Epithelial cell of prostate (primary cell): ENCODE results near the gene CPEB4.

Experiments
- DNase-seq: peaks from one replicate; pipeline ENCODE4 v3.0.0-alpha.2; 2011; ENCODE audit warnings: low read depth, low spot score
- H3K27ac ChIP-seq: fragments of 450-650 bp; 2 replicates; pipeline ENCODE4 v1.5.1; 2017; ENCODE audit warnings: mild to moderate bottlenecking

CPEB4 gene

DNA sequence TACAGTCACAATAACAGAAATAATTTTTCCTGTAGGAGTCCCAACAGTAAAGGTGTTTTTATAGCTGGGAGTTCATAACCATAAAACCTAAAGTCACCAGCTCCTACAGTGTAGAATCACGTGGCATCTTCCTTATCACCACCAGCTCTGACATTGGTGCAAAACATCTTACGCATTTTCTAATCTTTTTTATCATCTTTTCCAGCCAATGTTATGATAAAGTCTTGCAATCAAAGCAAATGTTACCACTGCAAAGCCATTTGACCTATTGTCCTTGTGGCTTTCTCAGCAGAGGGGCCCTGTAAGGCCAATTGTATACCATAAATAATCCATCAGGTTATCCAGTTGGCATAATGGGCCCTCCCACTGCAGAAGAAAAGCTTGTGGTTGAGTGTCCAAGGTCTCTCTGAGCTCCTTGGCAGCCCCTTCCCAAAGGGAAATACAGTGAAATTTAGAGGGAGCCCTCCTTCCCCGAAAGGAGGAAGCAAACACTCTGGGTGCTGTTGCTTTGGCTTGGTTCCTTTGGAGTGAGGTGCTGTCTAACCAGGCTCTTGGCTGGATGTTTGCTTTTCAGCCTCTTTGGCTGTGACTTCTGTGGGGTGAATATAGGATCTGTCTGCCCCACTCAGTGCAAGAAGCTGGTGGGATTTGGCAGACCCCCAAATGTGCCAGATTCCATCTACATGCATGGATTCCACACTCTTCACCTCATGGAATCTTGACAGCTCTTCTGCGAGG, 29.3 kb upstream of the CPEB4 start:
- no peak for DNase-seq
- H3K27ac ChIP-seq, result peak overlapping the region; percentile 19

DNA sequence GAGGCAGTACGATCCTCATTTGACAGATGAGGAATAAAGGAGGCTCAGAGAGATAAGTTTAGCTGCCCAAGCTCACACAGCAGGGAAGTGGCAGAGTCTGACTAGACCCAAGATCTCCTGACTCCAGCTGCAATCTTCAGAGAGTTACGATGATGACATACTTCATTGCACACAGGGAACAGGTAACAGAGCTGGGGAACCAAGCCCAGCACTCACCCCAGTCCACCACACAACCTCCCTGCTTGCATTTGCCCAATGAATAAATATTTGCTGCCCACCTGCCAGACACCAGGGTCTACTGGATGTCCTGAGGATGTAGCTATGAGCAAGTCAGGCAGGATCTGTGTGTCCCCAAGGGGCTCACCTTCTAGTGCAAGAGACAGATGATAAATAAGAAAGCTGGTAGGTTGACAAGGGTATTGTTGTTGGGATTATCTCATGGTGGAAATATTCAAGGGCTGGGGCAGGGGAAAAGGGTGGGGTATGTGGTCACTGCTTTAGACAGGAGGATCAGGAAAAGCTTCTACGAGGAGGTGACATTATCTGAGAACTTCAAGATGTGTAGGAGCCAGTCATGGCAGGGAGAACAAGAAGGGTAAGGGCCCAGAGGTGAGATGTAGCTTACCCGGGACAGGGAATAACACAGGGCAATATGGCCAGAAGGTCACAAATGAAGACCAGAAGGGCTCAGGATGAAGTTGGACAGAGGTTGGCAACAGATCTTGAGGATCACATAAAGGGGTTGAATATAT, 28.6 kb upstream of the CPEB4 start:
- peak overlapping the region; percentile 19 for H3K27ac ChIP-seq
- no peak for DNase-seq

DNA sequence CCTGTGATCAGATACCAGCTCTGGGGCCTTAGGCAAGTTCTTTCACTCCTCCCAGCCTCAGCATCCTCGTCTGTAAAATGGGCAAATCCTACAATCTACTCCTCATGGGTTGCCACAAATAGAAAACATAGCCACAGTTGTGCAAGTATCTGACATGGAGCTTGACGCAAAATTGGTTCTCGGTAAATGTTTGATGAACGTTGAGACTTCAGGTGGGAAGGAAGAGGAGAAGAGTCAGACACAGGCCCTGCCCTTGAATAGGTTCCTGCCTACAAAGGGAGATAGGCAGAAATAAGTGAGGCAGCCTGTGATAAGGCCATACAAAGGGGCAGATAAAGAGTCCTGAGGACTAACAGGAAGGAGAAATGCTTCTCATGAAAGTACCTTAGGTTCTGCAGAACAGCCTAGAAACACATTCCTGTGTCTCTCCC, 26.1 kb upstream of the CPEB4 start:
- DNase-seq, result no peak
- H3K27ac ChIP-seq, result no peak overlapping the region

DNA sequence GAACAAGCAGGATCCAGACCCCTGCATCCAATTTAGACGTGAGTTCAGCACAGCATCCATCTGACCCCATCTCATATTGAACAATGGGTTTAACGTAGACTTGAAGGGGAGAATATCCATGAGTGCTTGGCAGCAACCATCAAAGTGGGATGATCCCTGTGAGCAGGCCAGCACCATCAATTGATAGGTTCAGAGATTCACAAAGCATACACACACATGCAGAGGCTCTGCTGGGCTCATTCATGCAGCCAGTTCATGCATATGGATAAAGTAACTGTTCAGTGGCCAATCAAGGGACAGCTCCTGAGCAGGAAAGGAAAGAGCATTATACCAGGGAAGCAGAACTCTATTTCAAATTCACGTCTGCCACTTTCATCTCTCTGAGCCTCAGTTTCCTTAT, 24.8 kb upstream of the CPEB4 start:
- DNase-seq, result no peak
- H3K27ac ChIP-seq, result no peak overlapping the region

DNA sequence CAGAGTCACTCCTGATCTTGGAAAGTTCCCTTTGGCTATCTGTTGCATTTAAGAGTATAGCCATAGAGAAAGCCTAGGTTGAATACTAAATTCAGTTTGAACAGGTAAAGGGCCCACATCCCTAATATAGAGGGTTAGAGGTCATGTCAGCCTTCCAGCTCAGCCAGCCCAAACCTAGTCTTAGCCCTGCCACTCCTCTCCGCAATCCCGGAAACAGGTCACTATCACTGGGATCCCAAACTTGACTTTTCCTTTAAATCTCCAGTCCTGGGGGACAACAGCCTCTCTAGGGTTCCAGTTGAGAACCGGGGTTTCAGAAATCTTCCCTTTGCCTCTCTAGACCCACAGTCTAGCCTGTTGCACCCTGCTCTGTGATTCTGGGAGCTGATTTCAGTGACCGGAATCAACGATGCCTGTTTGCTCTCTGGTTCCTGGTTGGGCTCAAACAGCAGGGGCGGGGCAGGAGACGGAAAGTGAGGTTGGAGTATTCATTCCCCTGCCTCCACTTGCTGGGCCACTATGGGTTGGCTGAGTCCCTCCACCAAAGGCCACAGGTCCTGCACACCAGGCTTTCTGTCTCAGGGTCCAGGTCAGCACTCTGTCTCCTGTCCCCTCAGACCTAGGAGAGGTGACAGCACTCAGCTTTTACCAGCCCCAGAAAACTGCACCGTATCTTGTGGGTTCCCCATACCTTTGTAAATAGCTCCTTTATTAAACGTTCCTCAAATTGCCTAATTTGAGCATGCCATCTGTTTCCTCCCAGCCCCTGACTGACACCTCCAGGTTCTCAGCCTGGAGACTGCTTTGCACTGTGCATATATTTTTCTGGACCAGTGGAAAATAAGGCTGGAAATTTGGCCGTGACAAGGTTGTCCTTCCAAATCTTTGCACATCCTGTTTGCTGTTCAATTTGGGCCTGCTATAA, 23.8 kb upstream of the CPEB4 start:
- DNase-seq, result no peak
- H3K27ac ChIP-seq, result no peak overlapping the region

DNA sequence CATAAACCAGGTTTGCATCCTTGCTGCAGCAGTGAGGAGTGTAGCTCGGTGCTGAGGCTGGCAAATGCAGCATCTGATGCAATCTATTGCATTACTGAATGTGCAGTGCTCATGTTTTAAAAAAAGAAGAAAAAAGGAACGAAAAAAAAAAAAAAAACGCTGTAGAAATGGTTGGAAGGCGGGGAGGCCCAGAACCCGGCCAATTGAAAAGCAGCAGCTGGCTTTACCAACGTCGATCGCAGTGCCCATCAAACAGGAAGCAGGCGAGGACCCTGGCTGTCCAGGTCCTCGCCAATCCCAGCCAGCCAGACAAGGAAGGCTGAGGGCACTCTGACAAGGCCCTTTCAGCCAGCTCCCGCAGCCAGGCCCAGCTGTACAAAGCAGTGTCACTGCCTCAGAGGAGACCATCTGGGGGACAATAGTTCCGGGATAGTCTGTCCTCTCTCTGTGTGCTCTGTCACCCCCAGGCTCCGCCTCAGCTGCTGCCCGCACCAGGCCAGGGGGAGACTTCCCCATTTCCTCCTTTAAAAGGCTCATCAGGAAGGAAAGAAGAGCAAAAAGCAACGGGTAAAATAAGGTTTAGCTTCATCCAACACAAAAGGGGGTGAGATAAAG, 21.8 kb upstream of the CPEB4 start:
- no peak overlapping the region for H3K27ac ChIP-seq
- DNase-seq, result no peak

DNA sequence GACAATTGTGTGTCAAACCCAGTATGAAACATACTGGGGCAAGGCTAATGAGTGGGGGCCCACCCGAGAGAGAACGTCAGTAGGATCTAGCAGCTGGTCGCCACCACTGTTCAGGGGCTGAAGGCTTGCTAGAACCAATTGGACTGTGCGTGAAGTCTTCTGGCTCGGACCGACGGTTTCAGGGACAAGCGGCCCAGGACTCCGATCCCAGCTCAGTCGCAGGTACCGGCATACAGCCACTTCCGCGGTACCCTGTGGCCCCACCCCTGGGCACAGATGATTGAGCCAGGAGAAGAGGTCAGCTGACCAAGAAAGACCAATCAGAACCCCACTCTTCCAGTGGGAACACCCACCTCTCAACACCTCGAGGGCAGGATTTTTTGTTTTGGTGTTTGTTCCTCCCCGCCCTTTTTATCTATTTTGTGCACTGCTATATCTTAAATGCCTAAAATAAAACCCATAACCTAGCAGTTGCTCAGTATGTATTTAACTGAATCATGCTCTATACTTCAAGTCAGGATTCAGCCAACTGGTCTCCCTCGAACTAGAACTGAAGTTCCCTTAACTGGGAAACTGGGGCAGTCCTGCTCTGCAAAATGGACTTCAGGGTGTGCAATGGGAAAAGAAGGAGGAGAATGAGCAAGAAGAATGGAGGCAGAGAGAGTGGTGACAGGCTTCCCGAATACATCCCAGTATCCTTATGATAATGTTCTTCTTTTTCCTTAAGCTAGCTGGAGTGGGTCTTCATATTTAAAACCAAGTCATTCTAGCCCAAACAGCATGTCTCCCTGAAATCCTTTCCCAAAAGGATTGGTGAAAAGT, 21.1 kb upstream of the CPEB4 start:
- H3K27ac ChIP-seq, result no peak overlapping the region
- no peak for DNase-seq

DNA sequence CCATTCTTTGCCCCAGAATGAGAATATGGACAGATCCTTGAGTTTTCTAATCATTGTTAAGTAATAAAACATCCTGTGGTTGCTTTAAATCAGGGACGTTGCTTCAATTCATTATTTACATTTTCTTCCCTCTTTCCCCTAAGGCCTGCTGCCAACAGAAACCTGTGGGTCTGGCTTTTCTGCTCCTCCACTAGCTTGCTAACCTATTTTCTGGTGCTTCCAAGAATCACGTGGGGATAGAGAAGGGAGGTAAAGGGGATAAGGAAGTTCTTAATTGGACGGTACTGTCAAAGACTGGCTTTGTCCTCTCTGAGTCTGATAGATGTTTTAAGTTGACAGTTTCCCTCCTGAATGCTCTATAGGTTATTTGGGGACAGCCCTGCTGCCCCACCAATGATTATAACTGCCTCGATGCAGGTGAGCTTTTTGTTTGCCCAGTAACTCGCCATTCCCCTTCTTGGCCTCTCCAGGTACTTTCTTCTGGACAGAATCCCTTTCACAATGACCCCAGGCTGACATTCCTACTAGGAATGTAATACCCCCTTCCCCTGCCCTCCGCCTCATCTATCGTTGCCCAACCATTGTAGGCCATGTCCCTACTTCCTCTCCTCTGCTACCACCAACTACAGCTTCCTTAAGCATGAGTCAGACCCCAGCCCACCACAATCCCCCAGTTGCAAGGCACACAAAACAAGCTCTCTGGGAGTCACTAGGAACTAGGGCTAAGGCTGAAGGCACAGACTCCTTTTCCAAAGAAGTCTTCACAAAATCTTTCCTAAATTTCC, 19.9 kb upstream of the CPEB4 start:
- peak overlapping the region; percentile 1 for H3K27ac ChIP-seq
- DNase-seq, result no peak

DNA sequence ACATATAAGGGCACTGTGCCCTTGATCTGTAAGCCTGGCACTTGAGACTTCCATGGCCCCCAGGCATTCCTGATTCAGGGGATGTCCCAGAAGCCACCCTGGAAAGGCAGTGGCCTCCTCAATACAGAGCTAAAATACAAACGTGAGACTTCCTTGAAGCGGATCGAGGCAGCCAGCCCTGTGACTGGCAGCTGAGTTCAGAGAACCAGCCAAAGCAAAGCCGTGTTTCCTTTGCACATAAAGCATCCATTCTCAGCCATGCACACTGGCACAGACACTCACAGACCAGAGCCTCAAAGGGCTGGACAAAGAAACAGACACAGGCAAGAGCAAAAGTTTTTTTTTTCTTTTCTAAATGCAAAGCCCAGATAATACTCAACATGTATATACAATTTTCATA, 18.8 kb upstream of the CPEB4 start:
- no peak overlapping the region for H3K27ac ChIP-seq
- no peak for DNase-seq

DNA sequence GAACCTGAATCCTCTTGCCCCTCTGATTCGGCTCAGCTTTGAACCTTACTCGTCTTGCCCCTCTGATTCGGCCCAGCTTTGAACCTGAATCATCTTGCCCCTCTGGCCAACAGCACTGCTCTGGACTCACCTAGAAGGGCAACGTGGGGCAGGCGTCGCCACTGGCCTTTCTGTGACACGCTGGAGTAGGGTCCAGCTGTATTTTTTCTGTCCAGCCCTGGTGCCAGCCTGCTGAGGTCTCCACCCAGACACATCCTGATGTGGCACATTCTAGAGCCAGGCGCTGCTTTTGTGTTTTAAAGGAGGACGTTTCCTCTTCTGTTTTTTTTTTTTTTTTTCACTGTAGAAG, 15.2 kb upstream of the CPEB4 start:
- H3K27ac ChIP-seq, result no peak overlapping the region
- no peak for DNase-seq

DNA sequence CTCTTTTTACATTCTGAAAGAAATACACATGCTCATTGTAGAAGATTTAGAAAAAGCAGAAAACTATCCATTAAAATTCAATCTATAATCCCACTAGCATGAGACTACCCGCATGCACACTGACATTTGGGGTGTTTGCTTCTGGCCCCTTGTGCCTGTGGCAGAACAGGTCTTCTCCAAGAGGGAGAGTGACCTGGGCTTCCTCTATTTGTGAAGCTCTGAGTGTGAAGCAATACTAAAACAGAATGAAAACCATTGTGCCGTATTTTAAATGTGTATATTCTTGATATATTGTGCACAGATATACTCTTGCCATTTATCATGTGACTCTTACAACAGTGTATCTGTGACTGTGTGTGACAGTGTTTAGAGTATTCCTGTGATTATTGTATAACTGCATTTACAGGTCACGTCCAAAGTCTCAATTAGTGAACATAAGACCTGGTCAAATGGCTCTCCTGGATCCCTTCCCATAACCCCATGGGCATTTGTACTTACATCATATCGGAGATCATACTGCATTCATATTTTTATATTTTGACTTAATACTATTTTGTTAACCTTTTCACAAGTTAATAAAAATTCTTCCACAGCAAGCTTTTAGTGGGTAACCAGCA, 14.7 kb upstream of the CPEB4 start:
- no peak for DNase-seq

DNA sequence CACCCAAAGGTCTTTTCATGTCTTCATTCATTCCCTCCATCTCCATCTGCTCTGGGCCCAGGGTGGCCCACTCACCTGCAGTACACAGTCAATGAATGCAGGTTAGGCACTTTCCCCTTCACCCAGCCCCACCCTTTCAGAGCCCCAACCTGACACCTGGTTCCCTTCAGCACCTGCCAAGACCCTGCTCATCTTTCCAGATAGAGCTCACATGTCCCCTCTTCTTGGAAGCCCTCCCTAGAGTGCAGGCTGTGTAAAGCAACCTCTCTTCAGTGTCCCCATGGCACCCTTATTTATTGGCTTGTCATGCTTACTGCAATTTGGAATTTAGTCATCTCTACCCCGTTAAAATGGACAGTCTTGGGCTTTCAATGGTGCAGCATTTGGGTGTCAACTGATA, 13.0 kb upstream of the CPEB4 start:
- no peak for DNase-seq
- H3K27ac ChIP-seq, result no peak overlapping the region

More for the DNA sequence above, 14.7 kb upstream of the CPEB4 start:
- no peak overlapping the region for H3K27ac ChIP-seq

DNA sequence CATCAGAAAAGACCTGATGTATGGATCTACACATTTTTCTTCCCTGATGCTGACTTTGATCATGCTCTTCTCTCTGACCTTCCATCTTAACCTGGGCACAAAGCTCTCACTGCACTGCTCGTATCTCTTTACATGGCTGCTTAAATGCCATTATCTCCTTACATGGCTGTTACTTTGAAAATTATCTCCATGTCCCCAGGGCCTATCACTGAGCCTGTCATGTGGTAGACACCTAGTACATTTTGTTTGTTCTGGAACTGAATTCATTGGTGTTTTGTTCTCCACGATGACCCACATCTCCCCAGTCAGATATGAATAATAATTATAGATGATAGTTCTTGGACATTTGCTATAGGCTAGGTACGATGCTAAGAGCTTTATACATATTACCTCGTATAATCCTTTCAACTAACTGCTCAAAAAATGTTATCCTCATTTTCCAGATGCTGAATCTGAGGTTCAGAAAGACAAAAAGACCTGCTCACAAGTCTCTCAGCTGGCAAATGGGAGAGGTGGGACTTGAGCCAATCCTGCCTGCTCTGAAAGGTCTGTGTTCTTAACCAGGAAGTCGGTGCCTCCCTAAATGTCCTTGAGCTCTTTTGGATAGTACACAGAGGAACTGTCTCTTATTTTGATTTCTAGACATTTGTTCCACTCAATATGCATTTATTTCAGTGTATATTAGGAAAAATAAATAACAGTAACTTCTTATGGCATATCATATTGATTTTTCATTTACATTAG, 9.8 kb upstream of the CPEB4 start:
- H3K27ac ChIP-seq, result no peak overlapping the region
- DNase-seq, result no peak

DNA sequence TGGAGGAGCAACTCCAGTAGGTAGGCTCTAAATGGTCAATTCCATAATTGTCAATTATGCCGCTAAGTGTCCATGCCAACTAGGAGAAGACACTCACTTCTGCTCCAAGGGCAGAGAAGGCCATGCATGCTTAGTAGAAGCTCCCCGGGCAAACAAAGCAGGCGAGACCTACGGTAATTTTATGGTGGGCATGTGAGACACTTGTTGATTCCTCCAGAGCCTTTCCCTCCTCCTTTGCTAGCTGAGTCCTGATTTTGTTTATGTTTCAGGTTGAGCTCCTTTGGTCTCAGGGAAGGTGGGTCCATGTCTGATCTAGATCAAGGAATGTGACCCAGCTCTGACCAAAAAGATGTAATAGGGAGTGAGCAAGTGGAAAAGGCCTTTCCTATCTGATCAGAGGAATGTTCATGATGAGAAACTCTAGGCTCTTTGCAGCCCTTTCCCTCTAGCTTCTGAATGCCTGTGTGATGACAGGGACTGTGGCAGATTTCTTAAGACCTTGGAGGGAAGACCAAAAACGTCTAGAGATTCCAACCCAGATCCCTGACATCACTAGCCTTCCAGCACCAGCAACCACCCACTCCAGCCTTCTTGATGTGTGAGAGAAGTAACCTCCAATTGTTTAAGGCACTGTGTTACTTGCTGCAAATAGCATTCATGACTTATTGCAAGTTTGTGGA, 7.7 kb upstream of the CPEB4 start:
- no peak overlapping the region for H3K27ac ChIP-seq
- DNase-seq, result no peak

DNA sequence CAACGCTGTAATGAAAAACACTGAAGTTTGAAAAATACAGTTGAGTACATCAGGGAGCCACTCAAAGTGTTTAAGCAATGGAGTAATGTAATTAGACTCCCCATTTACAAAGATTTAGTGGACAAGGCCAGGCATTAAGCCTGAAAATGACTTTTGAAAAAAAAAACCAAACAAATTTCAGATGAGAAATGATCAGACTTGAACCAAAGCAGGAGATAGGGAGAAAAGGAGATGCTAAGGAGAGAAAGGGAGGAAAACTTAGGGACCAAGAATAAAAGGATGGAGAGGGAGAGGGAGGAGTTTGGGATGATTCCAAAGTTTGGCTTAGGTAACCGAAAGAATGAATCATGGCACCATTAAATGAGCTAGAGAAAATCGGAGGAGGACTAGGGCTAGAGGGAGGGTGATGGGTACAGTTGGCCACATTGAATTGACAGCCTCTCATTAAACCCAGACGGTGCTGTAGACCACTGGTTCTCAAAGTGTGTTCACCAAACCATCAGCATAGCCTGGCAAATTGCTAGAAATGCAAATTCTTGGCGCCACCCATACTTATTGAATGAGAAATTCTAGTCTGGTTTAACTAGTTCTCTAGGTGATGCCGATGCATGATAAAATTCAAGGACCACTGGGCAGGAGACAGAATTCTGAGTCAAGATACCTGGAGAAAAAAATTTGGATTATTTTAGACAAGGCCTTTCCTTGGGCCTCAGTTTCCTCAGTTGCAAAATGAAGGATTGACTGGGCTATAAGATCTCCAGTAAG, 6.2 kb upstream of the CPEB4 start:
- H3K27ac ChIP-seq, result peak overlapping the region; percentile 80
- no peak for DNase-seq

DNA sequence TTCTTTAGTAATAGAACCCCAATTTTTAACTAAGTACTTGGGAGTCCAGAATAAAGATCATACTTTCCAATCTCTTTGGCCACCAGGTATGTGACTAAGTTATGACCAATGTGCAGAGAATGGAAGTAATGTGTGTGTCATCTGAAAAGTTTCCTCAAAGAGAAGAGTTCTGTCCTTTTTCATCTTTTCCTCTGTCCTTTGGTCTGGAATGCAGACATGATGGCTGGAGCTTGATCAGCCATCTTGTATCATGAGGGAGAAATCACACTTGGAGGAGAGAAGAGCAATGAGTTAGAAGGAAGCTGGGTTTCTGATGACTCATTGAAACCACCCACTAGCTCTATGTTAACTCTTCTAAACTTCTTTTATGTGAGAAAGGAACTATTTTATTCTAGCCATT, 5.5 kb upstream of the CPEB4 start:
- peak overlapping the region; percentile 80 for H3K27ac ChIP-seq
- DNase-seq, result no peak
